ENCODE data around the gene OR9I1. TPM values are rescaled to one million over a fixed set of nuclear protein-coding genes. Genes with fewer than 3 reads are reported as not detected.

OR9I1 gene
- total and polyA plus RNA-seq, 2 of the 13 experiments (the other 11 are each of a cell fraction or from before 2014, with no cell fraction given) = not detected

- no peak for TF ChIP-seq ZNF850 (CRISPR knock-in tag; conservative IDR thresholded peaks at IDR 0.05)
- no peak for TF ChIP-seq TOE1 (CRISPR knock-in tag; IDR thresholded peaks at IDR 0.05)
- TF ChIP-seq ZSCAN29 (CRISPR knock-in tag; conservative IDR thresholded peaks at IDR 0.05) = 0 out of 2 replicates have a peak, but pooled peaks have one; percentile 54
- TF ChIP-seq CREB3 (CRISPR knock-in tag; IDR thresholded peaks at IDR 0.05) = no peak
- TF ChIP-seq WIZ (CRISPR knock-in tag; IDR thresholded peaks at IDR 0.05) = no peak
- TF ChIP-seq GATA4 (IDR thresholded peaks at IDR 0.05; ENCODE audit: borderline replicate concordance, low read depth) = peak; percentile 93; the same call in 1 of the 2 replicates
- no peak for TF ChIP-seq ZBTB8A (CRISPR knock-in tag; IDR thresholded peaks at IDR 0.05; ENCODE audit: borderline replicate concordance, low read depth)
- no peak for TF ChIP-seq ZNF839 (CRISPR knock-in tag; IDR thresholded peaks at IDR 0.05; ENCODE audit: borderline replicate concordance)
- TF ChIP-seq HNF4G (IDR thresholded peaks at IDR 0.05; ENCODE audit: borderline replicate concordance, low read depth, low read length) = peak; percentile 93
- TF ChIP-seq HNF4G (CRISPR knock-in tag; IDR thresholded peaks at IDR 0.05; ENCODE audit: borderline replicate concordance, low read depth) = peak; percentile 89; the same call in 1 of the 2 replicates
- no peak for TF ChIP-seq GPN1 (CRISPR knock-in tag; IDR thresholded peaks at IDR 0.05; ENCODE audit: borderline replicate concordance)
- no peak for TF ChIP-seq DBP (CRISPR knock-in tag; IDR thresholded peaks at IDR 0.05; ENCODE audit: not compliant biosample characterization)
- peak; percentile 70; the same call in 1 of the 2 replicates for TF ChIP-seq ZNF580 (CRISPR knock-in tag; IDR thresholded peaks at IDR 0.05; ENCODE audit: borderline replicate concordance, low read depth)
- TF ChIP-seq, protein P1, sequence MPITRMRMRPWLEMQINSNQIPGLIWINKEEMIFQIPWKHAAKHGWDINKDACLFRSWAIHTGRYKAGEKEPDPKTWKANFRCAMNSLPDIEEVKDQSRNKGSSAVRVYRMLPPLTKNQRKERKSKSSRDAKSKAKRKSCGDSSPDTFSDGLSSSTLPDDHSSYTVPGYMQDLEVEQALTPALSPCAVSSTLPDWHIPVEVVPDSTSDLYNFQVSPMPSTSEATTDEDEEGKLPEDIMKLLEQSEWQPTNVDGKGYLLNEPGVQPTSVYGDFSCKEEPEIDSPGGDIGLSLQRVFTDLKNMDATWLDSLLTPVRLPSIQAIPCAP (CRISPR knock-in tag; IDR thresholded peaks at IDR 0.05; ENCODE audit: low read depth) = no peak
- peak; percentile 52; the same call in 1 of the 2 replicates for TF ChIP-seq TBX3 (IDR thresholded peaks at IDR 0.05; ENCODE audit: borderline replicate concordance)
- TF ChIP-seq KDM1A (CRISPR knock-in tag; IDR thresholded peaks at IDR 0.05) = 0 out of 2 replicates have a peak, but pooled peaks have one; percentile 10
- TF ChIP-seq XBP1 (CRISPR knock-in tag; IDR thresholded peaks at IDR 0.05) = no peak
- TF ChIP-seq ZNF547 (CRISPR knock-in tag; IDR thresholded peaks at IDR 0.05) = no peak
- TF ChIP-seq PRMT3 (CRISPR knock-in tag; IDR thresholded peaks at IDR 0.05; ENCODE audit: borderline replicate concordance, low read depth) = no peak
- no peak for TF ChIP-seq GLMP (CRISPR knock-in tag; IDR thresholded peaks at IDR 0.05; ENCODE audit: borderline replicate concordance)
- TF ChIP-seq KDM6A (CRISPR knock-in tag; IDR thresholded peaks at IDR 0.05; ENCODE audit: low read depth) = peak; percentile 92
- TF ChIP-seq ELF1 (CRISPR knock-in tag; IDR thresholded peaks at IDR 0.05) = no peak; the same call in 1 of the 2 replicates
- TF ChIP-seq, protein P2, sequence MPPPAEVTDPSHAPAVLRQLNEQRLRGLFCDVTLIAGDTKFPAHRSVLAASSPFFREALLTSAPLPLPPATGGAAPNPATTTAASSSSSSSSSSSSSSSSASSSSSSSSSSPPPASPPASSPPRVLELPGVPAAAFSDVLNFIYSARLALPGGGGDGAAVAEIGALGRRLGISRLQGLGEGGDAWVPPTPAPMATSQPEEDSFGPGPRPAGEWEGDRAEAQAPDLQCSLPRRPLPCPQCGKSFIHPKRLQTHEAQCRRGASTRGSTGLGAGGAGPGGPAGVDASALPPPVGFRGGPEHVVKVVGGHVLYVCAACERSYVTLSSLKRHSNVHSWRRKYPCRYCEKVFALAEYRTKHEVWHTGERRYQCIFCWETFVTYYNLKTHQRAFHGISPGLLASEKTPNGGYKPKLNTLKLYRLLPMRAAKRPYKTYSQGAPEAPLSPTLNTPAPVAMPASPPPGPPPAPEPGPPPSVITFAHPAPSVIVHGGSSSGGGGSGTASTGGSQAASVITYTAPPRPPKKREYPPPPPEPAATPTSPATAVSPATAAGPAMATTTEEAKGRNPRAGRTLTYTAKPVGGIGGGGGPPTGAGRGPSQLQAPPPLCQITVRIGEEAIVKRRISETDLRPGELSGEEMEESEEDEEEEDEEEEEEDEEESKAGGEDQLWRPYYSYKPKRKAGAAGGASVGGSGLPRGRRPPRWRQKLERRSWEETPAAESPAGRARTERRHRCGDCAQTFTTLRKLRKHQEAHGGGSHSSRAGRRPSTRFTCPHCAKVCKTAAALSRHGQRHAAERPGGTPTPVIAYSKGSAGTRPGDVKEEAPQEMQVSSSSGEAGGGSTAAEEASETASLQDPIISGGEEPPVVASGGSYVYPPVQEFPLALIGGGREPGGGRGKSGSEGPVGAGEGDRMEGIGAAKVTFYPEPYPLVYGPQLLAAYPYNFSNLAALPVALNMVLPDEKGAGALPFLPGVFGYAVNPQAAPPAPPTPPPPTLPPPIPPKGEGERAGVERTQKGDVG (CRISPR knock-in tag; IDR thresholded peaks at IDR 0.05; ENCODE audit: borderline replicate concordance) = no peak
These were observed 40.3 kb upstream of the OR9I1 start (continued) for GRCh38 chr11:58165504-58166106.
